ENCODE data around the gene C13orf46.
"Not testable (repeated sequence)": the region's sequence is repeated elsewhere in the genome, so short reads cannot be mapped to it uniquely, and the experiment has no call there.

The C13orf46 gene

GRCh38 chr13:113991676-113992179 is 17.9 kb upstream of the C13orf46 start:
- DNase-seq = no peak

- DNase-seq = no peak
Observed at GRCh38 chr13:113991191-113991669, 17.4 kb upstream of the C13orf46 start.

GRCh38 chr13:113990321-113990837 is 16.5 kb upstream of the C13orf46 start:
- no peak for DNase-seq

- no peak for DNase-seq
Observed at GRCh38 chr13:113989585-113990300, 15.9 kb upstream of the C13orf46 start.

GRCh38 chr13:113988859-113989258 is 15.0 kb upstream of the C13orf46 start:
- DNase-seq = not testable (repeated sequence)

GRCh38 chr13:113982296-113982661 is 8.4 kb upstream of the C13orf46 start:
- no peak for DNase-seq

- DNase-seq = no peak
Observed at GRCh38 chr13:113981611-113982295, 7.9 kb upstream of the C13orf46 start.

- DNase-seq = peak; percentile 99
Observed at GRCh38 chr13:113981194-113981605, 7.3 kb upstream of the C13orf46 start.

- DNase-seq = no peak
Observed at GRCh38 chr13:113980489-113981064, 6.7 kb upstream of the C13orf46 start.

GRCh38 chr13:113979791-113980471 is 6.1 kb upstream of the C13orf46 start:
- DNase-seq = no peak

- DNase-seq = no peak
Observed at GRCh38 chr13:113978741-113979481, 5.0 kb upstream of the C13orf46 start.

- DNase-seq = no peak
Observed at GRCh38 chr13:113977976-113978375, 4.1 kb upstream of the C13orf46 start.

GRCh38 chr13:113976711-113977684 is 3.1 kb upstream of the C13orf46 start:
- DNase-seq = no peak

GRCh38 chr13:113975416-113975815 is 1.5 kb upstream of the C13orf46 start:
- DNase-seq = no peak

GRCh38 chr13:113974304-113975281 is 717 bp upstream of the C13orf46 start:
- no peak for DNase-seq

- DNase-seq = no peak
Observed at GRCh38 chr13:113972451-113973217, 1.2 kb downstream of the C13orf46 start.

- DNase-seq = no peak
Observed at GRCh38 chr13:113971471-113972231, 2.2 kb downstream of the C13orf46 start.

Data from NCI-H1105 (cell line).